ENCODE data around the gene BEND7. TPM values are rescaled to one million over a fixed set of nuclear protein-coding genes. Genes with fewer than 3 reads are reported as not detected.
A peak's percentile ranks its signal among the peaks of the same experiment; 100 is the strongest.

BEND7 gene
- total and polyA plus RNA-seq, 9 of the 15 experiments (the other 6 are each of a cell fraction or from before 2014, with no cell fraction given), result 1.3 to 11.4 (median 5.2) TPM

DNA sequence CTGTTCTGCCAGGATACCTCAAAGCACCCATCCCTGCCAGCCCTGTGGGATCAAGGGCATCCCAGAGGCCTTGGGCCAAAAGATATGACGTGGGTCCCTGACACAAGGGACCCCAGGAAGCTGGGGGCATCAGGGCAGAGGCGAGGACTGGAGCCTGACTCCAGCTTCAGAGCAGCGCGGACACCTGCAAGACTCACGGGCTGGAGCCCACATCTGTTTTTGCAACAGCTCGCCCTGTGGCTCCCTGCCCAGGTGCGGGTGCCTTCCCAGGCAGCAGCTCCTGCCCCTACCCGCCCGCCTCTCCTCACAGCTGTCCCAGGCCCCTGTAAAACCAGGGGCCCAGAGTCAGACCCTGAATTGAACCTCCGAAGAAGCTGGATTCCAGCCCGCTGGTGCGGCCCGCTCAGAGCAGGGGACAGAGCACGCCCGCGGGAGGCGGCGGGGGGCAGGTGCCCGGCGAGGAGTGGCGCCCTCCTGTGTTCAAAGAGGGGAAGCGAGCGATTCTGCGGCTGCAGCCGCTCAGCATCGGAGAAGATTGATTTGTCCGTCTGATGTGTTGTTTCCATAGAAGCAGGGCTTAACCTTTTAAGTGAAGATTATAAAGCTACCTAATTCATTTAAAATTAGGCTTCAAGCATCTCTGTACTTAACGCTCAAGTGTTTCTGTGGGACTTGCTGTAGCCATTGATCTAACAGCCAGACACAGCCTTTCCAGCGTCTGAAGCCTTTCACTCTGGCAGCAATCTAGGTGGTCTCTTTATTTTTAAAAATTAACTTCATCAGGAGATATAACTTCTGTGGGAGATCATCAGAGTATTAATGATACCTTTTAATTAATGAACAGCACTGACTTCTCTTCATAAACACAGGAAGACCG, 88.4 kb downstream of the BEND7 start (continued):
- no peak for TF ChIP-seq MYBL2 (IDR thresholded peaks at IDR 0.05; ENCODE audit: low read depth)
- no peak for TF ChIP-seq MYBL2 (CRISPR knock-in tag; IDR thresholded peaks at IDR 0.05; ENCODE audit: borderline replicate concordance)
- no peak for TF ChIP-seq RBM39 (optimal IDR thresholded peaks at IDR 0.05; ENCODE audit: low read depth, low read length)
- TF ChIP-seq RNF2 (IDR thresholded peaks at IDR 0.05), result no peak
- no peak for TF ChIP-seq STAT5A (IDR thresholded peaks at IDR 0.05; ENCODE audit: borderline replicate concordance, low read length)
- no peak for TF ChIP-seq HMG20B (CRISPR knock-in tag; IDR thresholded peaks at IDR 0.05)
- TF ChIP-seq, protein P1, sequence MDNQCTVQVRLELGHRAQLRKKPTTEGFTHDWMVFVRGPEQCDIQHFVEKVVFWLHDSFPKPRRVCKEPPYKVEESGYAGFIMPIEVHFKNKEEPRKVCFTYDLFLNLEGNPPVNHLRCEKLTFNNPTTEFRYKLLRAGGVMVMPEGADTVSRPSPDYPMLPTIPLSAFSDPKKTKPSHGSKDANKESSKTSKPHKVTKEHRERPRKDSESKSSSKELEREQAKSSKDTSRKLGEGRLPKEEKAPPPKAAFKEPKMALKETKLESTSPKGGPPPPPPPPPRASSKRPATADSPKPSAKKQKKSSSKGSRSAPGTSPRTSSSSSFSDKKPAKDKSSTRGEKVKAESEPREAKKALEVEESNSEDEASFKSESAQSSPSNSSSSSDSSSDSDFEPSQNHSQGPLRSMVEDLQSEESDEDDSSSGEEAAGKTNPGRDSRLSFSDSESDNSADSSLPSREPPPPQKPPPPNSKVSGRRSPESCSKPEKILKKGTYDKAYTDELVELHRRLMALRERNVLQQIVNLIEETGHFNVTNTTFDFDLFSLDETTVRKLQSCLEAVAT (IDR thresholded peaks at IDR 0.05), result no peak
- no peak for TF ChIP-seq NCOA1 (IDR thresholded peaks at IDR 0.05; ENCODE audit: low read depth)
- no peak for TF ChIP-seq SMARCE1 (IDR thresholded peaks at IDR 0.05)
- TF ChIP-seq ZNF75A (CRISPR knock-in tag; IDR thresholded peaks at IDR 0.05), result no peak
- no peak for TF ChIP-seq BCLAF1 (IDR thresholded peaks at IDR 0.05; ENCODE audit: borderline replicate concordance in 1 of 2, control insufficient read depth in 1 of 2, low read depth in 2 of 2, low read length in 1 of 2)
- TF ChIP-seq EHMT2 (IDR thresholded peaks at IDR 0.05), result no peak
- TF ChIP-seq MCM2 (IDR thresholded peaks at IDR 0.05; ENCODE audit: low read depth), result no peak
- TF ChIP-seq NCOR1 (IDR thresholded peaks at IDR 0.05), result no peak
- TF ChIP-seq, protein P2, sequence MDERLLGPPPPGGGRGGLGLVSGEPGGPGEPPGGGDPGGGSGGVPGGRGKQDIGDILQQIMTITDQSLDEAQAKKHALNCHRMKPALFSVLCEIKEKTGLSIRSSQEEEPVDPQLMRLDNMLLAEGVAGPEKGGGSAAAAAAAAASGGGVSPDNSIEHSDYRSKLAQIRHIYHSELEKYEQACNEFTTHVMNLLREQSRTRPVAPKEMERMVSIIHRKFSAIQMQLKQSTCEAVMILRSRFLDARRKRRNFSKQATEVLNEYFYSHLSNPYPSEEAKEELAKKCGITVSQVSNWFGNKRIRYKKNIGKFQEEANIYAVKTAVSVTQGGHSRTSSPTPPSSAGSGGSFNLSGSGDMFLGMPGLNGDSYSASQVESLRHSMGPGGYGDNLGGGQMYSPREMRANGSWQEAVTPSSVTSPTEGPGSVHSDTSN (CRISPR knock-in tag; IDR thresholded peaks at IDR 0.05; ENCODE audit: low read depth), result no peak
- TF ChIP-seq, protein P2 (tag; conservative IDR thresholded peaks at IDR 0.05; ENCODE audit: low read depth), result no peak
- 0 out of 2 replicates have a peak, but pooled peaks have one; percentile 18 for TF ChIP-seq CREM (IDR thresholded peaks at IDR 0.05; ENCODE audit: low read depth)
- no peak for TF ChIP-seq DPF2 (IDR thresholded peaks at IDR 0.05)
- TF ChIP-seq DDX20 (tag; IDR thresholded peaks at IDR 0.05; ENCODE audit: low read depth), result no peak
- no peak for TF ChIP-seq MAFG (tag; conservative IDR thresholded peaks at IDR 0.05)

All from K562 (cell line).